K562 (cell line): Measurements from ENCODE around the gene ALOX12B. TPM values are rescaled to one million over a fixed set of nuclear protein-coding genes. Genes with fewer than 3 reads are reported as not detected.

Experiments used
- ARNT ChIP-seq, 2 experiments: fragments of 450-650 bp; IDR thresholded peaks; 2 replicates each; pipeline ENCODE4 v1.6.1; 2016; ENCODE audit warnings: mild to moderate bottlenecking in 1 of 2
- ATF1 ChIP-seq, 2 experiments: fragments of 450-650 bp in 1 of 2; IDR thresholded peaks; 2 replicates each; pipeline ENCODE4 v1.6.1; 2016; ENCODE audit warnings: missing compliant biosample characterization in 1 of 2, missing genetic modification characterization in 1 of 2
- CHCHD3 ChIP-seq: fragments of 250-450 bp; sonication (Bioruptor Pico); IDR thresholded peaks from 2 replicates; pipeline ENCODE4 v2.1.2; 2022; ENCODE audit warnings: mild to moderate bottlenecking
- ERF ChIP-seq: fragments of 450-650 bp; formaldehyde crosslinking; IDR thresholded peaks from 2 replicates; pipeline ENCODE4 v1.4.0; 2020; ENCODE audit warnings: mild to moderate bottlenecking, mixed read lengths
- GTF3C2 ChIP-seq: IDR thresholded peaks from 3 replicates; pipeline ENCODE4 v1.6.1; 2011; ENCODE audit warnings: borderline replicate concordance, mild to moderate bottlenecking, moderate library complexity; ENCODE audit not compliant: insufficient read length; ENCODE audit errors: extremely low read depth
- MAZ ChIP-seq, 2 experiments: fragments of 450-650 bp in 1 of 2; sonication (generic) in 1 of 2; formaldehyde crosslinking; IDR thresholded peaks in 1 of 2; conservative IDR thresholded peaks in 1 of 2; 2 replicates each; pipeline versions ENCODE4 v1.4.0 to v1.5.0; 2020; ENCODE audit warnings: mild to moderate bottlenecking in 1 of 2, missing genetic modification reagents in 1 of 2
- MCM2 ChIP-seq: fragments of 450-650 bp; IDR thresholded peaks from 2 replicates; pipeline ENCODE4 v1.6.1; 2017; ENCODE audit warnings: low read depth, mild to moderate bottlenecking
- MEF2A ChIP-seq: IDR thresholded peaks from 2 replicates; pipeline ENCODE4 v1.6.1; 2011; ENCODE audit warnings: low read depth, mild to moderate bottlenecking, low read length, moderate library complexity; ENCODE audit not compliant: control insufficient read depth
- POLR2AphosphoS2 ChIP-seq: IDR thresholded peaks from 2 replicates; pipeline ENCODE4 v1.6.1; 2012; ENCODE audit warnings: low read length, improper control_type of control experiment
- RFX5 ChIP-seq: IDR thresholded peaks from 2 replicates; pipeline ENCODE4 v1.6.1; 2011; ENCODE audit warnings: low read depth, mild to moderate bottlenecking, improper control_type of control experiment, low read length
- TARDBP ChIP-seq: fragments of 450-650 bp; IDR thresholded peaks from 2 replicates; pipeline ENCODE4 v1.6.1; 2016
- TFAM ChIP-seq: fragments of 250-450 bp; sonication (Bioruptor Pico); conservative IDR thresholded peaks from 2 replicates; pipeline ENCODE4 v1.5.0; 2021; ENCODE audit warnings: mild to moderate bottlenecking, moderate library complexity
- ZBTB11 ChIP-seq, 3 experiments: fragments of 200-800 bp in 1 of 3; fragments of 250-450 bp in 1 of 3; fragments of 450-650 bp in 1 of 3; sonication (Bioruptor Pico) in 1 of 3; sonication (Bioruptor generic) in 1 of 3; formaldehyde crosslinking in 1 of 3; IDR thresholded peaks; 2 replicates each; pipeline versions ENCODE4 v1.6.1 to v1.8.0; 2016 to 2022; ENCODE audit warnings: mild to moderate bottlenecking in 2 of 3, missing genetic modification characterization in 2 of 3, missing compliant biosample characterization in 1 of 3, moderate library complexity in 1 of 3
- ZNF165 ChIP-seq: fragments of 250-450 bp; sonication (Bioruptor Pico); IDR thresholded peaks from 2 replicates; pipeline ENCODE4 v1.4.0; 2020; ENCODE audit warnings: borderline replicate concordance
- ZNF830 ChIP-seq: fragments of 250-450 bp; sonication (Bioruptor Pico); IDR thresholded peaks from 2 replicates; pipeline ENCODE4 v1.5.0; 2021; ENCODE audit warnings: mild to moderate bottlenecking
- polyA plus RNA-seq, 8 experiments: library from polyadenylated mRNA; depleted of rRNA in 4 of 8; stranded (reverse) in 5 of 8; unstranded in 3 of 8; fragments of >200 nt; fragmentation: Nextera tagmentation in 2 of 8; fragmentation: Illumina TruSeq in 1 of 8; extraction: Ambion mirVana in 2 of 8; extraction: Trizol in 1 of 8; gene quantifications; 2 replicates each; pipeline versions ENCODE4 v1.2.1 to v1.2.3, GENCODE V29; 2011 to 2014; ENCODE audit warnings: inconsistent platforms in 1 of 8, missing spikeins in 1 of 8
- total RNA-seq, 7 experiments: library from RNA; depleted of rRNA in 6 of 7; stranded (reverse); fragments of >200 nt in 6 of 7; fragmentation: Illumina TruSeq in 2 of 7; extraction: Trizol in 2 of 7; gene quantifications; 2 replicates each; pipeline versions ENCODE4 v1.2.1 to v1.2.3, GENCODE V29; 2011 to 2021; ENCODE audit warnings: low replicate concordance in 1 of 7
- TF ChIP-seq, protein P1 (sequence below): fragments of 450-650 bp; IDR thresholded peaks from 2 replicates; pipeline ENCODE4 v1.7.1; 2018; ENCODE audit warnings: mild to moderate bottlenecking, low read depth; ENCODE audit not compliant: partially characterized antibody
- TF ChIP-seq, protein P2 (sequence below): fragments of 250-450 bp; sonication (Bioruptor Pico); IDR thresholded peaks from 2 replicates; pipeline ENCODE4 v1.8.0; 2021; ENCODE audit warnings: moderate library complexity, mild to moderate bottlenecking, inconsistent platforms

Gene ALOX12B
- total and polyA plus RNA-seq, 9 of the 15 experiments (the other 6 are each of a cell fraction or from before 2014, with no cell fraction given): not detected

- TF ChIP-seq ZBTB11 (CRISPR knock-in tag; IDR thresholded peaks at IDR 0.05): peak in 2 of 3 experiments; percentile 58 to 60; a peak in 3 of 6 replicates
- peak; percentile 85 for TF ChIP-seq GTF3C2
- no peak for TF ChIP-seq MEF2A
- no peak for TF ChIP-seq TARDBP
- no peak for TF ChIP-seq ZNF830 (CRISPR knock-in tag)
- no peak for TF ChIP-seq TFAM (CRISPR knock-in tag)
- TF ChIP-seq MCM2: no peak
- TF ChIP-seq ARNT (IDR thresholded peaks at IDR 0.05): peak in 1 of 2 experiments; percentile 50; a peak in 1 of 4 replicates
- TF ChIP-seq CHCHD3: no peak
- no peak for TF ChIP-seq ATF1 (CRISPR knock-in tag; IDR thresholded peaks at IDR 0.05)
- TF ChIP-seq ATF1 (tag; IDR thresholded peaks at IDR 0.05): 0 out of 2 replicates have a peak, but pooled peaks have one; percentile 15
- no peak for TF ChIP-seq ERF (CRISPR knock-in tag)
- TF ChIP-seq, protein P1, sequence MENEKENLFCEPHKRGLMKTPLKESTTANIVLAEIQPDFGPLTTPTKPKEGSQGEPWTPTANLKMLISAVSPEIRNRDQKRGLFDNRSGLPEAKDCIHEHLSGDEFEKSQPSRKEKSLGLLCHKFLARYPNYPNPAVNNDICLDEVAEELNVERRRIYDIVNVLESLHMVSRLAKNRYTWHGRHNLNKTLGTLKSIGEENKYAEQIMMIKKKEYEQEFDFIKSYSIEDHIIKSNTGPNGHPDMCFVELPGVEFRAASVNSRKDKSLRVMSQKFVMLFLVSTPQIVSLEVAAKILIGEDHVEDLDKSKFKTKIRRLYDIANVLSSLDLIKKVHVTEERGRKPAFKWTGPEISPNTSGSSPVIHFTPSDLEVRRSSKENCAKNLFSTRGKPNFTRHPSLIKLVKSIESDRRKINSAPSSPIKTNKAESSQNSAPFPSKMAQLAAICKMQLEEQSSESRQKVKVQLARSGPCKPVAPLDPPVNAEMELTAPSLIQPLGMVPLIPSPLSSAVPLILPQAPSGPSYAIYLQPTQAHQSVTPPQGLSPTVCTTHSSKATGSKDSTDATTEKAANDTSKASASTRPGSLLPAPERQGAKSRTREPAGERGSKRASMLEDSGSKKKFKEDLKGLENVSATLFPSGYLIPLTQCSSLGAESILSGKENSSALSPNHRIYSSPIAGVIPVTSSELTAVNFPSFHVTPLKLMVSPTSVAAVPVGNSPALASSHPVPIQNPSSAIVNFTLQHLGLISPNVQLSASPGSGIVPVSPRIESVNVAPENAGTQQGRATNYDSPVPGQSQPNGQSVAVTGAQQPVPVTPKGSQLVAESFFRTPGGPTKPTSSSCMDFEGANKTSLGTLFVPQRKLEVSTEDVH: peak; percentile 53
- peak; percentile 40 to 46; a peak in 2 of 4 replicates for TF ChIP-seq MAZ (CRISPR knock-in tag; conservative IDR thresholded peaks at IDR 0.05 in 1 of 2, IDR thresholded peaks at IDR 0.05 in 1 of 2)
- TF ChIP-seq RFX5: peak; percentile 42; the same call in 1 of the 2 replicates
- TF ChIP-seq POLR2AphosphoS2: peak; percentile 75; the same call in 1 of the 2 replicates
- no peak for TF ChIP-seq ZNF165 (CRISPR knock-in tag)
- TF ChIP-seq, protein P2, sequence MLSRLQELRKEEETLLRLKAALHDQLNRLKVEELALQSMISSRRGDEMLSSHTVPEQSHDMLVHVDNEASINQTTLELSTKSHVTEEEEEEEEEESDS (CRISPR knock-in tag): no peak
These were observed 37.8 kb upstream of the ALOX12B start (continued) for GRCh38 chr17:8125154-8125946.
